Measurements from ENCODE around the gene TECPR2.
A peak's percentile ranks its signal among the peaks of the same experiment; 100 is the strongest.

TECPR2 gene, protein sequence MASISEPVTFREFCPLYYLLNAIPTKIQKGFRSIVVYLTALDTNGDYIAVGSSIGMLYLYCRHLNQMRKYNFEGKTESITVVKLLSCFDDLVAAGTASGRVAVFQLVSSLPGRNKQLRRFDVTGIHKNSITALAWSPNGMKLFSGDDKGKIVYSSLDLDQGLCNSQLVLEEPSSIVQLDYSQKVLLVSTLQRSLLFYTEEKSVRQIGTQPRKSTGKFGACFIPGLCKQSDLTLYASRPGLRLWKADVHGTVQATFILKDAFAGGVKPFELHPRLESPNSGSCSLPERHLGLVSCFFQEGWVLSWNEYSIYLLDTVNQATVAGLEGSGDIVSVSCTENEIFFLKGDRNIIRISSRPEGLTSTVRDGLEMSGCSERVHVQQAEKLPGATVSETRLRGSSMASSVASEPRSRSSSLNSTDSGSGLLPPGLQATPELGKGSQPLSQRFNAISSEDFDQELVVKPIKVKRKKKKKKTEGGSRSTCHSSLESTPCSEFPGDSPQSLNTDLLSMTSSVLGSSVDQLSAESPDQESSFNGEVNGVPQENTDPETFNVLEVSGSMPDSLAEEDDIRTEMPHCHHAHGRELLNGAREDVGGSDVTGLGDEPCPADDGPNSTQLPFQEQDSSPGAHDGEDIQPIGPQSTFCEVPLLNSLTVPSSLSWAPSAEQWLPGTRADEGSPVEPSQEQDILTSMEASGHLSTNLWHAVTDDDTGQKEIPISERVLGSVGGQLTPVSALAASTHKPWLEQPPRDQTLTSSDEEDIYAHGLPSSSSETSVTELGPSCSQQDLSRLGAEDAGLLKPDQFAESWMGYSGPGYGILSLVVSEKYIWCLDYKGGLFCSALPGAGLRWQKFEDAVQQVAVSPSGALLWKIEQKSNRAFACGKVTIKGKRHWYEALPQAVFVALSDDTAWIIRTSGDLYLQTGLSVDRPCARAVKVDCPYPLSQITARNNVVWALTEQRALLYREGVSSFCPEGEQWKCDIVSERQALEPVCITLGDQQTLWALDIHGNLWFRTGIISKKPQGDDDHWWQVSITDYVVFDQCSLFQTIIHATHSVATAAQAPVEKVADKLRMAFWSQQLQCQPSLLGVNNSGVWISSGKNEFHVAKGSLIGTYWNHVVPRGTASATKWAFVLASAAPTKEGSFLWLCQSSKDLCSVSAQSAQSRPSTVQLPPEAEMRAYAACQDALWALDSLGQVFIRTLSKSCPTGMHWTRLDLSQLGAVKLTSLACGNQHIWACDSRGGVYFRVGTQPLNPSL (N-terminal part only)

GRCh38 chr14:102362545-102363181 is at the start of gene TECPR2, which contains the start of gene CINP:
Gene TECPR2 (plus strand): TSS chr14:102362941. CDS start chr14:102376722, 13,781 bp downstream.
Gene CINP (minus strand): TSS chr14:102362890. CDS start chr14:102362851, 39 bp downstream.
- H3K4me3 ChIP-seq (ENCODE audit: low read depth, low read length): peak within 1 kb of the TSS; percentile 99
- TF ChIP-seq MAX (IDR thresholded peaks at IDR 0.05; ENCODE audit: low read depth, low read length): 0 out of 2 replicates have a peak, but pooled peaks have one; percentile 38
- TF ChIP-seq CTCF (IDR thresholded peaks at IDR 0.05; ENCODE audit: low read depth, low read length): no peak
- TF ChIP-seq POLR2A (IDR thresholded peaks at IDR 0.05; ENCODE audit: extremely low read depth, insufficient read length): peak; percentile 77
- no peak for TF ChIP-seq MYC (IDR thresholded peaks at IDR 0.05; ENCODE audit: low read depth, low read length)
- DNase-seq (ENCODE audit: low read depth): peak; percentile 95

GRCh38 chr14:102314242-102315011 is 48.3 kb upstream of the TECPR2 start:
- DNase-seq (ENCODE audit: low read depth): peak; percentile 91
- TF ChIP-seq CTCF (IDR thresholded peaks at IDR 0.05; ENCODE audit: low read depth, low read length) (peak; percentile 62), POLR2A (IDR thresholded peaks at IDR 0.05; ENCODE audit: extremely low read depth, insufficient read length) (no peak), MYC (IDR thresholded peaks at IDR 0.05; ENCODE audit: low read depth, low read length) (peak; percentile 99), MAX (IDR thresholded peaks at IDR 0.05; ENCODE audit: low read depth, low read length) (peak; percentile 97)
- peak overlapping the region; percentile 69 for H3K4me3 ChIP-seq (ENCODE audit: low read depth, low read length)

- H3K4me3 ChIP-seq (ENCODE audit: low read depth, low read length): no peak overlapping the region
- DNase-seq (ENCODE audit: low read depth): no peak
- TF ChIP-seq MAX (IDR thresholded peaks at IDR 0.05; ENCODE audit: low read depth, low read length) (no peak), CTCF (IDR thresholded peaks at IDR 0.05; ENCODE audit: low read depth, low read length) (no peak), POLR2A (IDR thresholded peaks at IDR 0.05; ENCODE audit: extremely low read depth, insufficient read length) (no peak), MYC (IDR thresholded peaks at IDR 0.05; ENCODE audit: low read depth, low read length) (no peak)
Observed at GRCh38 chr14:102315121-102315520, 47.6 kb upstream of the TECPR2 start.

GRCh38 chr14:102316338-102316742 is 46.4 kb upstream of the TECPR2 start:
- 0 out of 2 replicates have a peak, but pooled peaks have one; percentile 9 for TF ChIP-seq MYC (IDR thresholded peaks at IDR 0.05; ENCODE audit: low read depth, low read length)
- no peak for TF ChIP-seq POLR2A (IDR thresholded peaks at IDR 0.05; ENCODE audit: extremely low read depth, insufficient read length)
- no peak for TF ChIP-seq CTCF (IDR thresholded peaks at IDR 0.05; ENCODE audit: low read depth, low read length)
- TF ChIP-seq MAX (IDR thresholded peaks at IDR 0.05; ENCODE audit: low read depth, low read length): peak; percentile 49
- no peak for DNase-seq (ENCODE audit: low read depth)

More at GRCh38 chr14:102316338-102316742, 46.4 kb upstream of the TECPR2 start:
- peak overlapping the region; percentile 59 for H3K4me3 ChIP-seq (ENCODE audit: low read depth, low read length)
